Erythroblast (primary cell): ENCODE measurements around the gene FSIP1.

Experiments used
- GATA1 ChIP-seq: IDR thresholded peaks from 2 replicates; pipeline ENCODE4 v1.6.1; 2011; ENCODE audit warnings: low read depth, mild to moderate bottlenecking, control low read depth, low read length, moderate library complexity
- POLR2A ChIP-seq: IDR thresholded peaks from 2 replicates; pipeline ENCODE4 v1.6.1; 2011; ENCODE audit warnings: mild to moderate bottlenecking, low read length

DNA sequence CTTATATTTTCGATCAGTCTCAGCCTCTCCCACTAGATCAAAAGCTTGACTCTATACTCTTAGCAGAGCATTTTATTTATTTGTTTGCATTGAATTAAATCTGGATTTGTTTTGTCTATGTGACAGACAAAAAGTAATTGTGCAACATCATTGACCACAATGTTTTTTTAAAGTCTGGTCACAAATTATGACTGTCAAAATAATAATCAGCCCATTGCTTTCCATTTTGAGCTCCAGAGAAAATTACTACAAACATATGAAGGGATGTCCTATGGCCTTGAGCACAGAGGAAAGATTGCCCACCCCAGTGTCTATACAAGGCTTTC is 82.3 kb downstream of the FSIP1 start:
- TF ChIP-seq POLR2A (no peak), GATA1 (no peak)
